Bronchial epithelial cell (primary cell): ENCODE data around the gene NPFF. TPM values are rescaled to one million over a fixed set of nuclear protein-coding genes. Genes with fewer than 3 reads are reported as not detected.

Source experiments
- DNase-seq: peaks from one replicate; pipeline ENCODE4 v3.0.0-alpha.2; 2010; ENCODE audit warnings: low read depth
- FAIRE-seq: peaks from 2 replicates; lab custom pipeline; 2011; peaks lifted over from hg19 to GRCh38; lab: Jason Lieb, UNC
- H3K27me3 ChIP-seq: 2 replicates; pipeline ENCODE4 v1.5.1; 2011; ENCODE audit warnings: low read length; ENCODE audit not compliant: control insufficient read depth, insufficient read depth
- H3K36me3 ChIP-seq: 2 replicates; pipeline ENCODE4 v1.5.1; 2011; ENCODE audit warnings: low read length; ENCODE audit not compliant: control insufficient read depth, insufficient read depth
- H3K4me3 ChIP-seq: 2 replicates; pipeline ENCODE4 v1.5.1; 2011; ENCODE audit warnings: mild to moderate bottlenecking, low read depth, low read length, control low read depth
- total RNA-seq: library from RNA; depleted of rRNA; stranded (reverse); fragments of >200 nt; gene quantifications from 2 replicates; pipeline ENCODE4 v1.2.1, GENCODE V29; 2014
- TF ChIP-seq, protein P1 (sequence below): IDR thresholded peaks from 2 replicates; pipeline ENCODE4 v1.5.1; 2011; ENCODE audit warnings: mild to moderate bottlenecking, moderate library complexity, low read length, control low read depth, inconsistent platforms; ENCODE audit not compliant: insufficient read depth, severe bottlenecking

The NPFF gene
- total RNA-seq, 1 donor from 2014 or later: not detected

DNA sequence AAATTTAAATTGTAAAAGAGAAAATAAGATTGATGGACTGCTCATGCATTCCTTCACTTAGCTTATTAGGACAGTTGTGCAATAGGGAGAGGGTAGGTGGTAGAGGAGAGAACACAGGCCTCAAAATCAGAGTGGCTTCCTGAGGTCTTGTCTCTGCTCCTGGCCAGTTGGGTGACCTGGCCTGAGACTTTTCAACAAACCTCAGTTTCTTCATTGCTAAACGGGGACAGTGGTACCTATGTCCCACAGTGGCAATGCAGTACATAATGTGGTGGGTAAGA, 10.6 kb downstream of the NPFF start:
- TF ChIP-seq, protein P1, sequence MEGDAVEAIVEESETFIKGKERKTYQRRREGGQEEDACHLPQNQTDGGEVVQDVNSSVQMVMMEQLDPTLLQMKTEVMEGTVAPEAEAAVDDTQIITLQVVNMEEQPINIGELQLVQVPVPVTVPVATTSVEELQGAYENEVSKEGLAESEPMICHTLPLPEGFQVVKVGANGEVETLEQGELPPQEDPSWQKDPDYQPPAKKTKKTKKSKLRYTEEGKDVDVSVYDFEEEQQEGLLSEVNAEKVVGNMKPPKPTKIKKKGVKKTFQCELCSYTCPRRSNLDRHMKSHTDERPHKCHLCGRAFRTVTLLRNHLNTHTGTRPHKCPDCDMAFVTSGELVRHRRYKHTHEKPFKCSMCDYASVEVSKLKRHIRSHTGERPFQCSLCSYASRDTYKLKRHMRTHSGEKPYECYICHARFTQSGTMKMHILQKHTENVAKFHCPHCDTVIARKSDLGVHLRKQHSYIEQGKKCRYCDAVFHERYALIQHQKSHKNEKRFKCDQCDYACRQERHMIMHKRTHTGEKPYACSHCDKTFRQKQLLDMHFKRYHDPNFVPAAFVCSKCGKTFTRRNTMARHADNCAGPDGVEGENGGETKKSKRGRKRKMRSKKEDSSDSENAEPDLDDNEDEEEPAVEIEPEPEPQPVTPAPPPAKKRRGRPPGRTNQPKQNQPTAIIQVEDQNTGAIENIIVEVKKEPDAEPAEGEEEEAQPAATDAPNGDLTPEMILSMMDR: no peak
- FAIRE-seq: no peak
- no peaks in the 10 kb centered on the region for H3K27me3 ChIP-seq
- no peaks in the 10 kb centered on the region for H3K36me3 ChIP-seq
- H3K4me3 ChIP-seq: no peak overlapping the region
- DNase-seq: no peak

DNA sequence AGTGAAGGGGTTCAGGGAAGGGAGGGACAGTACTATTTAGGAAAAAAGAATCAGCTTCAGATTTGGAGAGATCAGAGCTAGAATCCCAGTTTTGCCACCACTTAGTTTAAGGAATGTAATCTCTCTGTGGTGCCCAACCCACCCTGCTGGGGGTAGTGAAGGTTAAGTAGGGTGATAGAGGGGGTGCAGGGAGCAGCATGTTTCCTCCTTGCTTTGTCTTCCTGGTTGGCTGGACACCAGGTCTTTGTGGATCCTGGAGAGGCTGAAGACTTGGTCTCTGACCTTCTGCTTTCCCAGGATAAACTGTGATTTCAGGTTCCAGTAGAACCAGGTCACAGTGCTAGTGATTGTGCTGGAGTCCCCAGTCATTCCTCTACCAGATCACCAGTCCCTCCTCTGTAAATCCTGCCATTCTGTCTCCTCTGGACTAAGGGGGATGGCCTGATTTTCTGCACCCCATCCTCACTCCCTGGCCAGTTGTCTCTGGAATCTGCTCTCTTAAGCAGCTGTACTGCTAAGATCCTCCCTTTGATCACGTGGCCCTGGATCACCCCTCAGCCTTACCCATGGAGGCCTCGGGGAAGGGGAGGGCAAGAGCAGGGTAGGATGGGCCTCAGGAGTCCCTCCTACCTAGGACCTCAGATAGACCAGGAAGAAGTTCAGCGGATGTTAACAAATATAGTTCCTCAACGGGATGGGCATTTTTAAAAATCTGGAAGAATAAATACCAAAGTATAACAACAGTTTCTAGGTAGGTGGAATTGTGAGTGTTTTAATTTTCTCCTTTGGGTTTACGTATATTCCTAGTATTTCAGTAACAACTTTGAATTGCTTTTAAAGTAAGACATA, 11.2 kb downstream of the NPFF start:
- FAIRE-seq: no peak
- no peak overlapping the region for H3K4me3 ChIP-seq
- DNase-seq: no peak

DNA sequence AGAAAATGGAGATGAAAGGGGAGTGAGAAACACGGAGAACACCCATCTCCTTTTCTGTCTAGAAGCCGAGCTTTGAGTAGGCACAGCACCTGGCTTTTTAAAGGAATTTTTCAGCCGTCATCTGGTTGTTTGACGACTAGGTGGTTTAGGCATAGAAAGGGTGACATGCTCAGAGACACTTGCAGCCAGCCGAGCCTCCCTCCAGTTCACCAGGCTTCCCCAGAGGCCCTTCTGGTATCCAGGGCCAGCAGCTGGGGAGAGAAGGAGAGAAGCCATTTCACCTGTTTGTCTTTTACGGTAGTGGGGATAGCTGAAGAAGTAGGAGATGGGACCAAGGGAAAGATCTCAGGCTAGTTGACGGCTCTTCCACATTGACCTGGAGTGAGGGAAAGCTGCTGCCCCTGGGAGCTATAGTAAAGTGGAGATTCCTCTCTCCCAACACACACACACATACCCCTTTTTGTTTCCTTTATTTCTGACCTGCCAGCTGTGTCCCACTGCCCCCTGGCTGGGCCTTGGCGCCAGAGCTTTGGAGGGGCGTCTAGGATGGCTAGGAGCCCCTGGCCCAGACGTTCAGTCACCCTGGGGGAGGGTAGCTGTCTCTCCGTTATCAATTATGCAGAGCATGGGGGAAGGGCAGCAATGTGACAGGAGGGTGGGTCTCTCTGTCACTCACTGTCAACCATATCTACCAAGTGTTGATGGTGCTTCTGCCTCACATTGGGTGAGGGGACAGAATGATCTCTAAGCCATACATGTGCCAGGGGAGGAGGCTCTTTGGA, 13.5 kb downstream of the NPFF start:
- Histone ChIP-seq H3K36me3 (no peaks in the 10 kb centered on the region), H3K27me3 (no peaks in the 10 kb centered on the region), H3K4me3 (peak overlapping the region; percentile 54)
- FAIRE-seq (no peak), DNase-seq (no peak)
- TF ChIP-seq, protein P1: no peak

More for the DNA sequence above, 11.2 kb downstream of the NPFF start:
- TF ChIP-seq, protein P1: no peak
- Histone ChIP-seq H3K36me3 (no peaks in the 10 kb centered on the region), H3K27me3 (no peaks in the 10 kb centered on the region)

DNA sequence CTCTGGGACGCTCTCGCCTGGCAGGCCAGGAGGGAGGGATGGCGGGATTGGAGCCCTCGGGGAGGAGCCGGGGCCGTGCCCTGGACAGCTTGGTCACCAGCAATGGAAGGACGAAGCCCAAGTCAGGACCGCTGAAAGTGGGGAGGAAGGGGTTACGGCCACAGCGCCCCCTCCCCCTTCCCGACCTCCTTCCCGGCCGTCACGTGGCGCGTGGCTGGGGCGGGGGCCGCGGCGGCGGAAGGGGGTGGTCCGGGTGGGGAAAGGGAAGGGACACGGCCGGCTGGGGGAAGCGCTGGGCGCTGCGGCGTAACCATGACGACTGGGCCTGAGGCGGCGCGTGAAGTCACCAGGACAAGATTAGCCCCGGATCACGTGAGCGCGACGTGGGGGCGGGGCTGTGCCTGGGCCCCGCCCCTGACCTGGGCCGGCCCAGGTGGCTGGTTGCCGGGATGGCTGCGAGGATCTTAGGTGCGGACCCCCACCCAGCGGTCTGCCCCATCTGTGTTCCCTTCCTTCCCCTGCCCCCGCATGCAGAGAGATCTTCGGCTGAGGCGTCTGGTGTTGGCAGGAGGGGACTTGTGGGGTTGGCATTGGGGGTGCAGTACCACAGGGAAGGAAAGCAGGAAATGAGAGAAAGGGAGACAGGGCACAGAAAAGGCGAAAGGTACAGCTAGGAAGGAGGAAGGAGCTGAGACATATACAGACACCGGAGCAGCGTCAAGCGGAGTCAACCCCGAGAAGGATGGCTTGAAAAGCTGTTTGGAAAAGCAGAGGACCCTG, 14.3 kb downstream of the NPFF start:
- peak; percentile 65 for DNase-seq
- TF ChIP-seq, protein P1: no peak
- no peaks in the 10 kb centered on the region for H3K27me3 ChIP-seq
- no peak for FAIRE-seq
- peaks cover under 1% of the 10 kb centered on the region for H3K36me3 ChIP-seq
- peak overlapping the region; percentile 54 for H3K4me3 ChIP-seq

DNA sequence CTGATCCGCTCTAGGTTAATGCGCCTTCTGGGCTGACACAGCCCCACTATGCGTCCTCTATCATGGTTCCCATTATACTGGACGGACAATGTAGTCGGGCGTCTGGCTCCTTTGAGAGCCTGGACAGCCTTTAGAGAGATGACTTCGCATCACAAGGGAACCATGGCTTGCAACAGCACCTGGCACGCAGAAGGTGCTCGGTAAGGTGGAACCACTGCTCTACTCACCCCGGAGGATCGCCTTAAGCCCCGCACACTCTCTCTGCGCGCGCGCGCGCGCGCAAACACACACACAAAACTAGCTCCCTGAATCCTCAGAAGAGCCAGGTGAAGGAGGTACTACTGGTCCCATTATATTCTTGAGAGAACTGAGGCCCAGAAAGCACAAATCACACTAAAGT, 15.1 kb downstream of the NPFF start:
- TF ChIP-seq, protein P1: no peak
- DNase-seq: no peak
- no peak for FAIRE-seq
- Histone ChIP-seq H3K27me3 (no peaks in the 10 kb centered on the region), H3K36me3 (peaks cover 2% of the 10 kb centered on the region), H3K4me3 (no peak overlapping the region)
